C4-2B (cell line): Measurements from ENCODE around the gene TLCD1.

Experiments used
- H3K27ac ChIP-seq: fragments of 450-650 bp; 2 replicates; pipeline ENCODE4 v1.5.1; 2017
- ZFX ChIP-seq: fragments of 450-650 bp; IDR thresholded peaks from 2 replicates; pipeline ENCODE4 v1.6.1; 2017
- TF ChIP-seq, protein P1 (sequence below): fragments of 450-650 bp; conservative IDR thresholded peaks from 2 replicates; pipeline ENCODE4 v1.5.1; 2017; ENCODE audit warnings: mild to moderate bottlenecking

The TLCD1 gene

DNA sequence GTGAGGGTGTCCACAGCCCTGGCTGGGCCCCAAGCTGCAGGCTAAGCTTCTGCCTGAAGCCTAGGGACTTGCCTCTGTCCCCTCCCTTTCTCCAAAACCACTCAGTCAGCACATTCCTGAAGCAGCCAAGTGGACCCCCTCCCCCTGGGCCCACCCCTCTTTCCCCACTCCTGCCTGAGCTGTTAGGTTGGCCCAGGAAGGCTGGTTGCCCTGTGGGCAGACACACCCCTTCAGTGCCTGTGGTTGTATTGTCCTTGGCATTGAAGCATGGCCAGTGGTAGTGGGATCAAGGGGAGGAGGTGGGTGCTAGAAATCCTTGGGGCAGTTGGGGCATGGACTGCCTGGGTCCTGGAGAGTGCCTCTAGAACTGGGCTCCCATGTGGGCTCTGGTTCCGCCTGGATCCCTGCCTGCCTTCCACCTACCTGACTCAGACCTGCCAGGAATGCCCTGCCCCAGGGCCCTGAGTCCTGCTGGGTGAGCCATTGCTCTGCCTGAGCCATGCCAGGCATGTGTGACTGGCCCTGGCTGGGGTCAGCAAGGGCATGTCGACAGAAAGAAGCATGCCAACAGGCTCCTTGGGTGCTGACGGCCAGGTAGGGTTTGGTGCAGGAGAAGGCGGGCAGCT lies 19.9 kb upstream of the TLCD1 start:
- peak overlapping the region; percentile 96 for H3K27ac ChIP-seq
- TF ChIP-seq ZFX: no peak
- TF ChIP-seq, protein P1, sequence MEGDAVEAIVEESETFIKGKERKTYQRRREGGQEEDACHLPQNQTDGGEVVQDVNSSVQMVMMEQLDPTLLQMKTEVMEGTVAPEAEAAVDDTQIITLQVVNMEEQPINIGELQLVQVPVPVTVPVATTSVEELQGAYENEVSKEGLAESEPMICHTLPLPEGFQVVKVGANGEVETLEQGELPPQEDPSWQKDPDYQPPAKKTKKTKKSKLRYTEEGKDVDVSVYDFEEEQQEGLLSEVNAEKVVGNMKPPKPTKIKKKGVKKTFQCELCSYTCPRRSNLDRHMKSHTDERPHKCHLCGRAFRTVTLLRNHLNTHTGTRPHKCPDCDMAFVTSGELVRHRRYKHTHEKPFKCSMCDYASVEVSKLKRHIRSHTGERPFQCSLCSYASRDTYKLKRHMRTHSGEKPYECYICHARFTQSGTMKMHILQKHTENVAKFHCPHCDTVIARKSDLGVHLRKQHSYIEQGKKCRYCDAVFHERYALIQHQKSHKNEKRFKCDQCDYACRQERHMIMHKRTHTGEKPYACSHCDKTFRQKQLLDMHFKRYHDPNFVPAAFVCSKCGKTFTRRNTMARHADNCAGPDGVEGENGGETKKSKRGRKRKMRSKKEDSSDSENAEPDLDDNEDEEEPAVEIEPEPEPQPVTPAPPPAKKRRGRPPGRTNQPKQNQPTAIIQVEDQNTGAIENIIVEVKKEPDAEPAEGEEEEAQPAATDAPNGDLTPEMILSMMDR: no peak

DNA sequence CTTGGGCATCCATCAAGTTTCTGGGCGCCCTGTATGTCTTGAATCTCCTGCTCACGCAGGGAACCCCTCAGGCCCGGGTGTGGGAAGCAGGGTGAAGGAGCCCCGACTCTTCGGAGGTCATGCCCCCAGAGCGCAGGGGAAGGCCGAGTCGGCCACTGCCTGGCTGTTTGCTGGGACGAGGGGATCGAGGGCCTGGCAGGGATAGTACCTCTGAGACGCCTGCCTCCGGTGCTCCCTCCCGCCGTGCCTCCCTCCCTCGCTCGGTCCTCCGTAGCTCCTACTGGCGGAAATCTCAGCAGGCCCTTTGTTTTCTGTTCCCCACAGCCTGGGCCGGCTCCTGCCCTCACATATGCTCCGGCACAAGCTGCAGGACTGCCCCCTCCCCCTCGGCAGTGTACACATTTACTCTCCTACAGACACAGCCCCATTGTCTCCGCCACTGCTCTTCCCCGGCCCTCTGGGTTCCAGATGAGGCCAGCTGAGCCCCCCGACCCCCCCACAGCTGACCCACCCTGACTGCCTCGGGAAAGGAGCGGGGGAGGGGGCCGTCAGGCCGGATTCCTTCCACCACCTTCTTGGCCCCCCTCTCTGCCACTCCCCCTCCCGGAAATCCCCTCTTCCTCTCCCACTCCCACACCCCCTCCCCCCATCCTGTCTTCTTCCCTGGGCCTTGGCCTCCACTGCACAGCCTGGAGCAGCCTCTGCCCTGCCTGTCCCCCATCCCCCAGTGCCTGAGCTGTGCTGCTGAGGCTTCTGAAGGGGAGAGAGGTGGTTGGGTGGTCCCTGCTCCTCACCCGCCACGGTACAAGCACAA lies 19.1 kb upstream of the TLCD1 start:
- peak overlapping the region; percentile 96 for H3K27ac ChIP-seq
- TF ChIP-seq ZFX: peak; percentile 42; the same call in 1 of the 2 replicates
- TF ChIP-seq, protein P1: no peak

DNA sequence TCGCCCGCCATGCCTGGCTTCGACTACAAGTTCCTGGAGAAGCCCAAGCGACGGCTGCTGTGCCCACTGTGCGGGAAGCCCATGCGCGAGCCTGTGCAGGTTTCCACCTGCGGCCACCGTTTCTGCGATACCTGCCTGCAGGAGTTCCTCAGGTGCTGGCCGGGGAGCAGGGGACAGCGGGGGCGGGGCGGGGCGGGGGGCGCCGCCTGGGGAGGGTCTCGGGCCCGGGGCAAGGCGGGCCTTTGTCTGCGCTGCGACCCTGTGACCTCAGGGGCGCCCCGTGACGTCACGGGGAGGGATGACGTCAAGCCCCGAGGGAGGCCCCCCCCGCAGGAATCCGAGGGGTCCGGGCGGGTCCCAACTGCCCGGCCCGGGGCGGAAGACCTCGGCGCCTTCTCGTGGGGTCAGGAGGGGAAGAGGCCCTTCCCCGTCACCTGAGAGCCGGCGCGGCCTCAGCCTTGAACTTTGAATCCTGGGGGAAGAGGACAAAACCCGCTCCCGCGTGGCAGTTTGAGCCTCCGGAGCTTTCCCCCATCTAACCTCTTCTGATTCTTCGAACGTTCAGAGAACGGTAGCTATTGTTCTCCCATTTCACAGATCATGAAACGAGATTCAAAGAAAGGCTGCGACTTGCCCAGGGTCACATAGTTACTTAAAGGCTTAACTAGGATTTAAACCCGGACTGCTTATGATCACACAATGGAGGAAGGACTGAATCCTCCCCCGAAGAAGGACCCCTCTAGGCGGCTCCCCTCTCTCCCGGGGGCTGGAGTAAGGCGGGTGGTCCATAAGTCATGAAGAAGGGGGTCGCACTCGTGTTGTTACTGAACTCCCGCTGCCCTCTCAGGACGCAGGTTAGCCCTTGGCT lies 18.3 kb upstream of the TLCD1 start:
- TF ChIP-seq, protein P1: no peak; the same call in 1 of the 2 replicates
- TF ChIP-seq ZFX: no peak
- H3K27ac ChIP-seq: peak overlapping the region; percentile 96

DNA sequence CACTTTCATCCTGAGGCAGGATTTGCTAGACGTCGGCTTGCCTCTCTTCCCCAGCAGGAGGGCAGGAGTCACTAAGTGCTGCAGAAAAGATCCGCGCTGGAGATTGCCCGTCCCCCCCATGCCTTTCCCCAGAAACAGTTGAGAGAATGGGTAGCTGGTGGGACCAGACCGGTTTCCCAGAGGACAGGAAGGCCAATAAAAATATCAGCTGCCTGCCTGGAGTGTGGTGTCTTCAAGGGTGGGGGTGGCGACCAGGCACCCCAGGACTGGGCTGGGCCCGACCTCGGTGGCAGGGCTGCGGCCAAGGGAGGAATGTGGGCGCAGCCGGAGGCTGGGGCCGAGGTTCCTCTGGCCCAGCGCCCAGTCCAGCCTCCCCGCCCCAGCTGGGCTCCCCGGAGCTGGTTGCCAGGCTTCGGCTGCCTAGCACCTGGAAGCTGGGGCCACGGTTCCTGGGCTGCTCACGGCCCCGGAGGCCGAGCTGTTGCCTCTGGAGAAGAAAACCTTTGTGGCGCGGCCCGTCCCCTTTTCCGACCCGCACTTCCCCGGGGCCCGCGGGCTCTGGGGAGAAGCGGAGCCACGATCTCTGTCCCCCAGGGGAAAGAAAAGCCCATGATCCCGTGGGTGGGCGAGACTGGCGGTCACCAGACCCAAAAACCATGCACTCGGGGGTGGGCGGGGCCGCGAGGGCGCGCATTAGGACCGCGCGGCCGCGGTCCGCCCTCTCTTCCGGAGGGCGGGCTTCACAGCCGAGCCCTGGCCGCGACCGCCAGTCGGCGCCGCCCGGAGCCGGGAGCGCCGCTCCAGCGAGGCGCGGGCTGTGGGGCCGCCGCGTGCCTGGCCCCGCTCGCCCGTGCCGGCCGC lies 17.4 kb upstream of the TLCD1 start, which contains the start of gene TRAF4:
TRAF4 (plus strand) TSS at position 769 of the 861 bp plus-strand sequence. CDS start 102 bp downstream, outside the sequence.
- peak within 1 kb of the TSS; percentile 96 for H3K27ac ChIP-seq
- TF ChIP-seq ZFX: no peak
- TF ChIP-seq, protein P1: no peak; the same call in 1 of the 2 replicates

DNA sequence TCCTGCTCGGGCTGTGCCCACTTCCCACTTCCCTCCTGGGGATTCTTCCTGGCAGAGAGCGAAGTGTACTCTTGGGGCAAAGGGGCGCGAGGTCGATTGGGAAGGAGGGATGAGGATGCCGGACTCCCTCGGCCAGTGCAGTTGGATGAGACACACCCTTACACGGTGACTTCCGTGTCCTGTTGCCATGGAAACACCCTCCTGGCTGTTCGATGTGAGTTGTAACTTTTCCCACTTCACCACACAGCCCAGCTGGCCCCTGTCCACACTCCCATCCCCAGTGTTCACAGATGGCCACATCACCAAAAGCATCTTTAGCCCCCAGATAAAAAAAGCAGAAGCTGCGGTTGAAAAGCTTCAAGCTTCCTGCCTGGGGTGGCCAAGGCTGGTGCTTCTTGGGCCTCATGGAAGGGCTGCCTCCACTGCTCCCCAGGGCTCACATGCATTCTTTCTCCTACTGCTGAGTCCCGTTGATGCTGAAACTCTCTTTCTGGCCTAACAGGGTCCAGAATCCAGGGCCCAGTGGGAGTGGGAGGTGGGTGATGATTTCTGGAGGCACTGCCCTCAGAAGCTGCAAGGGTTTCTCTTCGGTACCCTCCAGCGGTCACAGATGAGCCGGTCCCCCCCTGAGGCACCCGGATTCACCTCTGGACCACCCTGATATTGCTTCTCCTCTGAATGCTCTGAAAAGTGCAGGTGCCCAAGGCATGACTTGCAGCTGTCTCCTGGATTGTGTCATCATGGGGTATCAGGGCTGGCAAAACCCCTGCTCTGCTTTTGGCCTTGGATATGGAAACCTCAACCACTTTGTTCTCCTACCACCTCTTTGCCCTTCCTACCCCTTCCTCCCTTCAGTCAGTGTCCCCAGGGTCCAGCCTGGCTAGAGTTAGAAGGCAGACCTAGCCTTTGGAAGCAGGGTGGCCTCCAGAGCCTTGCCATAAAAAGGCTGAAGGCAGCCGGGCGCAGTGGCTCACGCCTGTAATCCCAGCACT lies 15.6 kb upstream of the TLCD1 start:
- TF ChIP-seq ZFX: no peak
- TF ChIP-seq, protein P1: no peak

More for the DNA sequence above, 15.6 kb upstream of the TLCD1 start:
- peak overlapping the region; percentile 96 for H3K27ac ChIP-seq
